ENCODE measurements around the gene RUBCN.
A peak's percentile ranks its signal among the peaks of the same experiment; 100 is the strongest.
"Not testable (repeated sequence)": the region's sequence is repeated elsewhere in the genome, so short reads cannot be mapped to it uniquely, and the experiment has no call there.

Gene RUBCN

GRCh38 chr3:197627772-197628523, 108.8 kb downstream of the RUBCN start:
- not testable (repeated sequence) for H3K9me3 ChIP-seq (ENCODE audit: low read length); H3K4me1 ChIP-seq (ENCODE audit: insufficient read depth, low read length); H3K27me3 ChIP-seq (ENCODE audit: insufficient read depth, low read length); H3K36me3 ChIP-seq (ENCODE audit: insufficient read depth, low read length)
- H3K4me3 ChIP-seq (ENCODE audit: low read length), result peak overlapping the region; percentile 61
- H2AFZ ChIP-seq (ENCODE audit: low read depth, low read length), result peak overlapping the region; percentile 77

- H3K4me3 ChIP-seq (ENCODE audit: low read length), result peak overlapping the region; percentile 61
- not testable (repeated sequence) for H2AFZ ChIP-seq (ENCODE audit: low read depth, low read length); H3K36me3 ChIP-seq (ENCODE audit: insufficient read depth, low read length); H3K9me3 ChIP-seq (ENCODE audit: low read length); H3K4me1 ChIP-seq (ENCODE audit: insufficient read depth, low read length); H3K27me3 ChIP-seq (ENCODE audit: insufficient read depth, low read length)
These were observed 109.4 kb downstream of the RUBCN start for GRCh38 chr3:197627158-197627771.

- H3K4me3 ChIP-seq (ENCODE audit: low read length), result peak overlapping the region; percentile 44
- H3K36me3 ChIP-seq (ENCODE audit: insufficient read depth, low read length); H3K4me1 ChIP-seq (ENCODE audit: insufficient read depth, low read length); H3K27me3 ChIP-seq (ENCODE audit: insufficient read depth, low read length); H3K9me3 ChIP-seq (ENCODE audit: low read length); H2AFZ ChIP-seq (ENCODE audit: low read depth, low read length): not testable (repeated sequence)
These were observed 110.1 kb downstream of the RUBCN start for GRCh38 chr3:197626404-197627157.

GRCh38 chr3:197621478-197621877, 115.2 kb downstream of the RUBCN start:
- not testable (repeated sequence) for H3K27me3 ChIP-seq (ENCODE audit: insufficient read depth, low read length); H3K9me3 ChIP-seq (ENCODE audit: low read length); H3K4me1 ChIP-seq (ENCODE audit: insufficient read depth, low read length); H3K4me3 ChIP-seq (ENCODE audit: low read length); H2AFZ ChIP-seq (ENCODE audit: low read depth, low read length)
- H3K36me3 ChIP-seq (ENCODE audit: insufficient read depth, low read length), result peaks cover 41% of the 10 kb centered on the region

Measured in neuron (in vitro differentiated cells).